ENCODE results near the gene NEK9. TPM values are rescaled to one million over a fixed set of nuclear protein-coding genes. Genes with fewer than 3 reads are reported as not detected.

The NEK9 gene
- total RNA-seq, 1 experiment from 2014 or later = 50.8 TPM

DNA sequence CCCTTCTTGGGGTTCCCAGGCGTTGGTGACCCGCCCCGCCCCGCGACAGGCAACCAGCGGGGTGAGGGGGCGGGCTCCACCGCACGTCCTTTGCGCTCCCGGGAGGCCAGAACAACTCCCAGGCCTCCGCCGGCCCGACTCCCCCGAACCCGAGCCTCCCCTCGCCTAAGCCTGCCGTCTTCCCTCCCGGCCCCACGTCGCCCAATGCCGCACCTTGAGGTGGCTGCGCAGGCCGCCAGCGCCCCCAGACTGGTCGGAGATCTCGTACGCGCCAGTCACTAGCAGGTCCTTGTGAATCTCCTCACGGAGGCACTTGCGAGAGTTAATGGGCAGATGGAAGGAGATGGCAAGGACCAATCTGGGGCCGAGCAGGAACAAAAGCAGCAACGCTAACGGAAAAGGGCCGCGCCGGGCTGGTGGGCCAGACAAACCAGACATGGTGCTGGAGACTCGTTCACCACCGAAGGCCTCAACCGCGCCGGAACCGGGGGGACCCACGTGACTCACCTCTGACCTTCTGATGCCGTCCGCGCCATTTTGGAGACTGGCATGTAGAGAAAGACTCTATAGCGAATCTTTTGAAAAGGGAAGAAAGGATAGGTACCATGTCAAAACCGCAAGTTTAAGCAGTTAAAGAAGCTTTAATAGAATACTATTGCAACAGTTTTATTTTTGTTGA lies 49.4 kb upstream of the NEK9 start, which contains the start of gene TMED10 (continued):
- TF ChIP-seq, protein P1, sequence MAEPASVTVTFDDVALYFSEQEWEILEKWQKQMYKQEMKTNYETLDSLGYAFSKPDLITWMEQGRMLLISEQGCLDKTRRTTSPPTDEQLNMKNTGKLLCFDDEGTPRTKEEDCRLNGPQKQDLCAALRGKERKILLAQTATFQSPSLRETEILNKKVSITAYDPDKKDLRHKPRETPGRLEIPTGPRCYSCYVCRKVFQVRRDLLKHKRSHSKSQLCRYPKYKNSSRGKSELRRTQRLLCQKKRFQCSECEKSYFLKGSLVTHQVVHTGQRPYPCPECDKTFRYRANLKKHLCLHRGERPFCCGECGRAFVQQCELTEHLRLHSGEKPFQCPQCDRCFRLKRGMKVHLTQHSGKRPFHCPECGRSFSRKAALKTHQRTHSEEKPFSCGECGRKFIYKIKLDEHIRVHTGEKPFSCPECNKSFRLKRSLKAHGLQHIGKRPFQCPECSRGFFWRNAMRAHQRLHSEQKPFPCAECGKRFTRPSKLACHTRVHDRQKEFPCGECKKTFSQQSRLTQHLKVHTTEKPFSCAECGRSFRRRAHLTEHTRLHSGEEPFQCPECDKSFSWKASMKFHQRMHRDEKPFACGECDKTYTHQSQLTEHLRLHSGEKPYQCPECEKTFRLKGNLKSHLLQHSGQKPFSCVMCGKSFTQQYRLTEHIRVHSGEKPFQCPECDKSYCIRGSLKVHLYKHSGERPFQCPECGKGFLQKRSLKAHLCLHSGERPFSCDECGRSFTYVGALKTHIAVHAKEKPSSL (CRISPR knock-in tag; conservative IDR thresholded peaks at IDR 0.05) = no peak
- TF ChIP-seq ZNF317 (CRISPR knock-in tag; IDR thresholded peaks at IDR 0.05; ENCODE audit: borderline replicate concordance, low read depth) (no peak), MYBL2 (CRISPR knock-in tag; IDR thresholded peaks at IDR 0.05) (peak; percentile 79; the same call in 1 of the 2 replicates), TEAD1 (CRISPR knock-in tag; IDR thresholded peaks at IDR 0.05) (peak; percentile 52; the same call in 1 of the 2 replicates), NR1H2 (CRISPR knock-in tag; IDR thresholded peaks at IDR 0.05) (no peak), FOXP1 (CRISPR knock-in tag; IDR thresholded peaks at IDR 0.05; ENCODE audit: borderline replicate concordance) (peak; percentile 93), ETV6 (CRISPR knock-in tag; IDR thresholded peaks at IDR 0.05) (no peak)
- TF ChIP-seq, protein P2, sequence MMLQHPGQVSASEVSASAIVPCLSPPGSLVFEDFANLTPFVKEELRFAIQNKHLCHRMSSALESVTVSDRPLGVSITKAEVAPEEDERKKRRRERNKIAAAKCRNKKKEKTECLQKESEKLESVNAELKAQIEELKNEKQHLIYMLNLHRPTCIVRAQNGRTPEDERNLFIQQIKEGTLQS (CRISPR knock-in tag; conservative IDR thresholded peaks at IDR 0.05) = no peak
- TF ChIP-seq, protein P3, sequence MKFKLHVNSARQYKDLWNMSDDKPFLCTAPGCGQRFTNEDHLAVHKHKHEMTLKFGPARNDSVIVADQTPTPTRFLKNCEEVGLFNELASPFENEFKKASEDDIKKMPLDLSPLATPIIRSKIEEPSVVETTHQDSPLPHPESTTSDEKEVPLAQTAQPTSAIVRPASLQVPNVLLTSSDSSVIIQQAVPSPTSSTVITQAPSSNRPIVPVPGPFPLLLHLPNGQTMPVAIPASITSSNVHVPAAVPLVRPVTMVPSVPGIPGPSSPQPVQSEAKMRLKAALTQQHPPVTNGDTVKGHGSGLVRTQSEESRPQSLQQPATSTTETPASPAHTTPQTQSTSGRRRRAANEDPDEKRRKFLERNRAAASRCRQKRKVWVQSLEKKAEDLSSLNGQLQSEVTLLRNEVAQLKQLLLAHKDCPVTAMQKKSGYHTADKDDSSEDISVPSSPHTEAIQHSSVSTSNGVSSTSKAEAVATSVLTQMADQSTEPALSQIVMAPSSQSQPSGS (CRISPR knock-in tag; IDR thresholded peaks at IDR 0.05; ENCODE audit: borderline replicate concordance, low read depth) = no peak
- TF ChIP-seq, protein P4, sequence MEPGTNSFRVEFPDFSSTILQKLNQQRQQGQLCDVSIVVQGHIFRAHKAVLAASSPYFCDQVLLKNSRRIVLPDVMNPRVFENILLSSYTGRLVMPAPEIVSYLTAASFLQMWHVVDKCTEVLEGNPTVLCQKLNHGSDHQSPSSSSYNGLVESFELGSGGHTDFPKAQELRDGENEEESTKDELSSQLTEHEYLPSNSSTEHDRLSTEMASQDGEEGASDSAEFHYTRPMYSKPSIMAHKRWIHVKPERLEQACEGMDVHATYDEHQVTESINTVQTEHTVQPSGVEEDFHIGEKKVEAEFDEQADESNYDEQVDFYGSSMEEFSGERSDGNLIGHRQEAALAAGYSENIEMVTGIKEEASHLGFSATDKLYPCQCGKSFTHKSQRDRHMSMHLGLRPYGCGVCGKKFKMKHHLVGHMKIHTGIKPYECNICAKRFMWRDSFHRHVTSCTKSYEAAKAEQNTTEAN (CRISPR knock-in tag; IDR thresholded peaks at IDR 0.05) = peak; percentile 65; the same call in 1 of the 2 replicates
- TF ChIP-seq, protein P5, sequence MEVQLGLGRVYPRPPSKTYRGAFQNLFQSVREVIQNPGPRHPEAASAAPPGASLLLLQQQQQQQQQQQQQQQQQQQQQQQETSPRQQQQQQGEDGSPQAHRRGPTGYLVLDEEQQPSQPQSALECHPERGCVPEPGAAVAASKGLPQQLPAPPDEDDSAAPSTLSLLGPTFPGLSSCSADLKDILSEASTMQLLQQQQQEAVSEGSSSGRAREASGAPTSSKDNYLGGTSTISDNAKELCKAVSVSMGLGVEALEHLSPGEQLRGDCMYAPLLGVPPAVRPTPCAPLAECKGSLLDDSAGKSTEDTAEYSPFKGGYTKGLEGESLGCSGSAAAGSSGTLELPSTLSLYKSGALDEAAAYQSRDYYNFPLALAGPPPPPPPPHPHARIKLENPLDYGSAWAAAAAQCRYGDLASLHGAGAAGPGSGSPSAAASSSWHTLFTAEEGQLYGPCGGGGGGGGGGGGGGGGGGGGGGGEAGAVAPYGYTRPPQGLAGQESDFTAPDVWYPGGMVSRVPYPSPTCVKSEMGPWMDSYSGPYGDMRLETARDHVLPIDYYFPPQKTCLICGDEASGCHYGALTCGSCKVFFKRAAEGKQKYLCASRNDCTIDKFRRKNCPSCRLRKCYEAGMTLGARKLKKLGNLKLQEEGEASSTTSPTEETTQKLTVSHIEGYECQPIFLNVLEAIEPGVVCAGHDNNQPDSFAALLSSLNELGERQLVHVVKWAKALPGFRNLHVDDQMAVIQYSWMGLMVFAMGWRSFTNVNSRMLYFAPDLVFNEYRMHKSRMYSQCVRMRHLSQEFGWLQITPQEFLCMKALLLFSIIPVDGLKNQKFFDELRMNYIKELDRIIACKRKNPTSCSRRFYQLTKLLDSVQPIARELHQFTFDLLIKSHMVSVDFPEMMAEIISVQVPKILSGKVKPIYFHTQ (CRISPR knock-in tag; IDR thresholded peaks at IDR 0.05) = no peak
- TF ChIP-seq, protein P6, sequence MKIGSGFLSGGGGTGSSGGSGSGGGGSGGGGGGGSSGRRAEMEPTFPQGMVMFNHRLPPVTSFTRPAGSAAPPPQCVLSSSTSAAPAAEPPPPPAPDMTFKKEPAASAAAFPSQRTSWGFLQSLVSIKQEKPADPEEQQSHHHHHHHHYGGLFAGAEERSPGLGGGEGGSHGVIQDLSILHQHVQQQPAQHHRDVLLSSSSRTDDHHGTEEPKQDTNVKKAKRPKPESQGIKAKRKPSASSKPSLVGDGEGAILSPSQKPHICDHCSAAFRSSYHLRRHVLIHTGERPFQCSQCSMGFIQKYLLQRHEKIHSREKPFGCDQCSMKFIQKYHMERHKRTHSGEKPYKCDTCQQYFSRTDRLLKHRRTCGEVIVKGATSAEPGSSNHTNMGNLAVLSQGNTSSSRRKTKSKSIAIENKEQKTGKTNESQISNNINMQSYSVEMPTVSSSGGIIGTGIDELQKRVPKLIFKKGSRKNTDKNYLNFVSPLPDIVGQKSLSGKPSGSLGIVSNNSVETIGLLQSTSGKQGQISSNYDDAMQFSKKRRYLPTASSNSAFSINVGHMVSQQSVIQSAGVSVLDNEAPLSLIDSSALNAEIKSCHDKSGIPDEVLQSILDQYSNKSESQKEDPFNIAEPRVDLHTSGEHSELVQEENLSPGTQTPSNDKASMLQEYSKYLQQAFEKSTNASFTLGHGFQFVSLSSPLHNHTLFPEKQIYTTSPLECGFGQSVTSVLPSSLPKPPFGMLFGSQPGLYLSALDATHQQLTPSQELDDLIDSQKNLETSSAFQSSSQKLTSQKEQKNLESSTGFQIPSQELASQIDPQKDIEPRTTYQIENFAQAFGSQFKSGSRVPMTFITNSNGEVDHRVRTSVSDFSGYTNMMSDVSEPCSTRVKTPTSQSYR (CRISPR knock-in tag; IDR thresholded peaks at IDR 0.05) = no peak
- TF ChIP-seq, protein P7, sequence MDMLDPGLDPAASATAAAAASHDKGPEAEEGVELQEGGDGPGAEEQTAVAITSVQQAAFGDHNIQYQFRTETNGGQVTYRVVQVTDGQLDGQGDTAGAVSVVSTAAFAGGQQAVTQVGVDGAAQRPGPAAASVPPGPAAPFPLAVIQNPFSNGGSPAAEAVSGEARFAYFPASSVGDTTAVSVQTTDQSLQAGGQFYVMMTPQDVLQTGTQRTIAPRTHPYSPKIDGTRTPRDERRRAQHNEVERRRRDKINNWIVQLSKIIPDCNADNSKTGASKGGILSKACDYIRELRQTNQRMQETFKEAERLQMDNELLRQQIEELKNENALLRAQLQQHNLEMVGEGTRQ (CRISPR knock-in tag; IDR thresholded peaks at IDR 0.05) = peak; percentile 99
- TF ChIP-seq, protein P8, sequence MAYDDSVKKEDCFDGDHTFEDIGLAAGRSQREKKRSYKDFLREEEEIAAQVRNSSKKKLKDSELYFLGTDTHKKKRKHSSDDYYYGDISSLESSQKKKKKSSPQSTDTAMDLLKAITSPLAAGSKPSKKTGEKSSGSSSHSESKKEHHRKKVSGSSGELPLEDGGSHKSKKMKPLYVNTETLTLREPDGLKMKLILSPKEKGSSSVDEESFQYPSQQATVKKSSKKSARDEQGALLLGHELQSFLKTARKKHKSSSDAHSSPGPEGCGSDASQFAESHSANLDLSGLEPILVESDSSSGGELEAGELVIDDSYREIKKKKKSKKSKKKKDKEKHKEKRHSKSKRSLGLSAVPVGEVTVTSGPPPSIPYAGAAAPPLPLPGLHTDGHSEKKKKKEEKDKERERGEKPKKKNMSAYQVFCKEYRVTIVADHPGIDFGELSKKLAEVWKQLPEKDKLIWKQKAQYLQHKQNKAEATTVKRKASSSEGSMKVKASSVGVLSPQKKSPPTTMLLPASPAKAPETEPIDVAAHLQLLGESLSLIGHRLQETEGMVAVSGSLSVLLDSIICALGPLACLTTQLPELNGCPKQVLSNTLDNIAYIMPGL (CRISPR knock-in tag; IDR thresholded peaks at IDR 0.05) = no peak
- TF ChIP-seq, protein P9, sequence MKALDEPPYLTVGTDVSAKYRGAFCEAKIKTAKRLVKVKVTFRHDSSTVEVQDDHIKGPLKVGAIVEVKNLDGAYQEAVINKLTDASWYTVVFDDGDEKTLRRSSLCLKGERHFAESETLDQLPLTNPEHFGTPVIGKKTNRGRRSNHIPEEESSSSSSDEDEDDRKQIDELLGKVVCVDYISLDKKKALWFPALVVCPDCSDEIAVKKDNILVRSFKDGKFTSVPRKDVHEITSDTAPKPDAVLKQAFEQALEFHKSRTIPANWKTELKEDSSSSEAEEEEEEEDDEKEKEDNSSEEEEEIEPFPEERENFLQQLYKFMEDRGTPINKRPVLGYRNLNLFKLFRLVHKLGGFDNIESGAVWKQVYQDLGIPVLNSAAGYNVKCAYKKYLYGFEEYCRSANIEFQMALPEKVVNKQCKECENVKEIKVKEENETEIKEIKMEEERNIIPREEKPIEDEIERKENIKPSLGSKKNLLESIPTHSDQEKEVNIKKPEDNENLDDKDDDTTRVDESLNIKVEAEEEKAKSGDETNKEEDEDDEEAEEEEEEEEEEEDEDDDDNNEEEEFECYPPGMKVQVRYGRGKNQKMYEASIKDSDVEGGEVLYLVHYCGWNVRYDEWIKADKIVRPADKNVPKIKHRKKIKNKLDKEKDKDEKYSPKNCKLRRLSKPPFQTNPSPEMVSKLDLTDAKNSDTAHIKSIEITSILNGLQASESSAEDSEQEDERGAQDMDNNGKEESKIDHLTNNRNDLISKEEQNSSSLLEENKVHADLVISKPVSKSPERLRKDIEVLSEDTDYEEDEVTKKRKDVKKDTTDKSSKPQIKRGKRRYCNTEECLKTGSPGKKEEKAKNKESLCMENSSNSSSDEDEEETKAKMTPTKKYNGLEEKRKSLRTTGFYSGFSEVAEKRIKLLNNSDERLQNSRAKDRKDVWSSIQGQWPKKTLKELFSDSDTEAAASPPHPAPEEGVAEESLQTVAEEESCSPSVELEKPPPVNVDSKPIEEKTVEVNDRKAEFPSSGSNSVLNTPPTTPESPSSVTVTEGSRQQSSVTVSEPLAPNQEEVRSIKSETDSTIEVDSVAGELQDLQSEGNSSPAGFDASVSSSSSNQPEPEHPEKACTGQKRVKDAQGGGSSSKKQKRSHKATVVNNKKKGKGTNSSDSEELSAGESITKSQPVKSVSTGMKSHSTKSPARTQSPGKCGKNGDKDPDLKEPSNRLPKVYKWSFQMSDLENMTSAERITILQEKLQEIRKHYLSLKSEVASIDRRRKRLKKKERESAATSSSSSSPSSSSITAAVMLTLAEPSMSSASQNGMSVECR (CRISPR knock-in tag; IDR thresholded peaks at IDR 0.05; ENCODE audit: borderline replicate concordance) = peak; percentile 89; the same call in 1 of the 2 replicates
- TF ChIP-seq, protein P10, sequence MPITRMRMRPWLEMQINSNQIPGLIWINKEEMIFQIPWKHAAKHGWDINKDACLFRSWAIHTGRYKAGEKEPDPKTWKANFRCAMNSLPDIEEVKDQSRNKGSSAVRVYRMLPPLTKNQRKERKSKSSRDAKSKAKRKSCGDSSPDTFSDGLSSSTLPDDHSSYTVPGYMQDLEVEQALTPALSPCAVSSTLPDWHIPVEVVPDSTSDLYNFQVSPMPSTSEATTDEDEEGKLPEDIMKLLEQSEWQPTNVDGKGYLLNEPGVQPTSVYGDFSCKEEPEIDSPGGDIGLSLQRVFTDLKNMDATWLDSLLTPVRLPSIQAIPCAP (CRISPR knock-in tag; IDR thresholded peaks at IDR 0.05) = peak; percentile 73; the same call in 1 of the 2 replicates
